ENCODE data around the gene ERI3. TPM values are rescaled to one million over a fixed set of nuclear protein-coding genes. Genes with fewer than 3 reads are reported as not detected.

ERI3 gene
- polyA plus RNA-seq, 3 donors from 2014 or later: 46.6 to 93.3 (median 53.1) TPM

DNA sequence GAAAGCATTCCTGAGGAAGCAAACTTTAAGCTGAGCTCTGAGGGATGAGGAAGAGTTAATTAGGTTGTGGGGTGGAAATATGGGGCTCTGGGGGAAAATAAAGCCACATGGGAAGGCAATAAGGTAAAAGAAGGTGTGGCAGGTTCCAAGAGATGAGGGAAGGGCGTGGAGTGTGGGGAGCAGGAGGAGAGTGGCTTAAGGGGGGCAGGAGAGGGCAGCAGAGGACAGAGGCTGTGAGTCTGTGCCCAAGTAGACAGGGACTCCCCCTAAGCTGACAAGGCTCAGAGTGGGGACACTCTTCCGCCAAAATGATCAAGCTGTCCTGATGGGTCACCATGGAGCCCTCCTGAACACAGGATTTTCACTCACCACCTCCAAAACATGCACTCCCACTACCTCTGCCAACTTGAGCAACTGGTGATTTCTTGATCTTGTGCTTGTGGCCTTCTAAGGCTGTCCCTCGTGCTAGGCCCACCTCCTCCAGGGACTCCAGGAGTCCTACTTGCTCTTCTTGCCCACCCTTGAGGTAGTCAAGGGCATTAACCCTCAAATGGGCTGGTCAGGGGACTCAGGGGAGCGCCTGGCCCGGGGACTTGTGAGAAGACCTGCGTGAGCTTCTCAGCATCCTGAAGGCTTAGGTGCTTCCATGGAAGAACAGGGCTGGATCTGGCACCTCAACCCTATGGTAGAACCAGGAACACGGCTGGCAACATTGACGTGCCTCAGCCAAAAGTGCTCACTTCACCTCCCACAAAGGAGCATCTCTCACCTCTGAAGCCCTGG lies 118.4 kb downstream of the ERI3 start:
- H3K36me3 Mint-ChIP-seq: peaks cover 0 to 8% (median 3%) of the 10 kb centered on the region in 3 donors
- H3K27ac Mint-ChIP-seq: no peak overlapping the region
- H3K9me3 Mint-ChIP-seq: no peaks in the 10 kb centered on the region
- peaks cover 8% of the 10 kb centered on the region in 2 donors for H3K4me1 Mint-ChIP-seq
- no peak overlapping the region for H3K4me3 Mint-ChIP-seq
- H3K27me3 Mint-ChIP-seq (ENCODE audit: low read depth in 3 of 3): no peaks in the 10 kb centered on the region
- no peak for DNase-seq

DNA sequence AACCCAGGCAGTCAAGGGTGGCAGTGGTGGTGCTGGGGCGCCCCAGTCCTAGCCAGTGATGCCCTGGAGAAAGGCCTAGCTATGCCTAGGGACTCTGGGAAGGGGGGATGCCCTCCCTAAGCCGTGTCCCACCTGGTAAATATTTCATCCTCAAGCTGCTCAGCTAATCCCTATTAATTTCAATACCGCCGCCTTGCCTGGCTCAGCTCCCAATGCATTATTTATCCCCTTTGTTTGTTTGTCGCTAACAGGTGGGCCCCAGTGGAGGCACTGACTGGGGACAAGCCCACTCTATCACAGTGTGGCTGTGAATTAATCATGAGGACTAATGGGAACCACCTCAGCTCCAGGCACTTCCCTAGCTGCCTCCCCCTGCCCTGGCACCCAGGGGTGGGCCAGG lies 119.2 kb downstream of the ERI3 start:
- Mint-ChIP-seq H3K27ac (peak overlapping the region in 1 of 6 donors; percentile 52), H3K4me1 (peaks cover 8% of the 10 kb centered on the region in 2 donors)

DNA sequence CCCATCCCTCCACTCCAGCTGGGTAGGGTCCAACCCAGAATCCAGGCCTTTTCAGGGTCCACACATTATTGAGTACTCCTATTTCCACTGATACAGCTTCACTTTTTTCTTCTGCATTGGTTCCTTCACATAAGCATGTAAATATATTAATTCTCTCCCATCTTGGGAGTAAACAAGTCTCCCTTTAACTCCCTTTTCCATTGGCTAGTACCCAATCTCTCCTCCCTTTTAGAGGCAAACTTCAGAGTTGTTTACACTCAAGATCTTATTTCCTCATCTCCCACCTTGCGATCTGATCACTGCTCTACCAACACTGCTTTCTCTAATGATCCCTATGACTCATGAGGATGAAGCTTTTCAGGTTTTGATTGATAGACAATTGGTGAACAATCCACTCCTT lies 121.5 kb downstream of the ERI3 start:
- no peak for DNase-seq
- Mint-ChIP-seq H3K27me3 (ENCODE audit: low read depth in 3 of 3) (no peaks in the 10 kb centered on the region), H3K4me3 (no peak overlapping the region), H3K27ac (no peak overlapping the region), H3K36me3 (peaks cover 0 to 8% (median 6%) of the 10 kb centered on the region in 3 donors), H3K4me1 (peaks cover 7 to 8% of the 10 kb centered on the region in 2 donors), H3K9me3 (no peaks in the 10 kb centered on the region)

More for the DNA sequence above, 119.2 kb downstream of the ERI3 start:
- no peak for DNase-seq
- no peak overlapping the region for H3K4me3 Mint-ChIP-seq
- H3K27me3 Mint-ChIP-seq (ENCODE audit: low read depth in 3 of 3): no peaks in the 10 kb centered on the region
- no peaks in the 10 kb centered on the region for H3K9me3 Mint-ChIP-seq
- peaks cover 0 to 8% (median 3%) of the 10 kb centered on the region in 3 donors for H3K36me3 Mint-ChIP-seq

DNA sequence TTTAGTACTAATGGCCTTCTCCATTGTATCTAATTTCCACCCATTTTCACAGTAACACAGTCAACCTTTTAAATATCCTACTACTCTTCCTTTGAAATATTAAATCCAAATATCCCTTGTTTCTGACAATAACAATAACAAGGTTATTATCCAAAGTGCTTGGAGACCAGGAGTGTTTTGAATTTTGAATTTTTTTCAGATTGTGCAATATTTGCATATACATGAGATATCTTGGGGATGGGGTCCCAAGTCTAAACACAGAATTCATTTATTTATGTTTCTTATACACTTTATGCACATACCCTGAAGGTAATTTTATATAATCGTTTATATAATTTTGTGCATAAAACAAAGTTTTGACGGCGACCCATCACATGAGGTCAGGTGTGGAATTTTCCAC lies 124.3 kb downstream of the ERI3 start:
- Mint-ChIP-seq H3K9me3 (no peaks in the 10 kb centered on the region), H3K4me1 (no peaks in the 10 kb centered on the region), H3K36me3 (peaks cover 0 to 8% (median 6%) of the 10 kb centered on the region in 3 donors), H3K4me3 (no peak overlapping the region), H3K27me3 (ENCODE audit: low read depth in 3 of 3) (no peaks in the 10 kb centered on the region), H3K27ac (peak overlapping the region in 1 of 6 donors; percentile 6)
- DNase-seq: no peak

DNA sequence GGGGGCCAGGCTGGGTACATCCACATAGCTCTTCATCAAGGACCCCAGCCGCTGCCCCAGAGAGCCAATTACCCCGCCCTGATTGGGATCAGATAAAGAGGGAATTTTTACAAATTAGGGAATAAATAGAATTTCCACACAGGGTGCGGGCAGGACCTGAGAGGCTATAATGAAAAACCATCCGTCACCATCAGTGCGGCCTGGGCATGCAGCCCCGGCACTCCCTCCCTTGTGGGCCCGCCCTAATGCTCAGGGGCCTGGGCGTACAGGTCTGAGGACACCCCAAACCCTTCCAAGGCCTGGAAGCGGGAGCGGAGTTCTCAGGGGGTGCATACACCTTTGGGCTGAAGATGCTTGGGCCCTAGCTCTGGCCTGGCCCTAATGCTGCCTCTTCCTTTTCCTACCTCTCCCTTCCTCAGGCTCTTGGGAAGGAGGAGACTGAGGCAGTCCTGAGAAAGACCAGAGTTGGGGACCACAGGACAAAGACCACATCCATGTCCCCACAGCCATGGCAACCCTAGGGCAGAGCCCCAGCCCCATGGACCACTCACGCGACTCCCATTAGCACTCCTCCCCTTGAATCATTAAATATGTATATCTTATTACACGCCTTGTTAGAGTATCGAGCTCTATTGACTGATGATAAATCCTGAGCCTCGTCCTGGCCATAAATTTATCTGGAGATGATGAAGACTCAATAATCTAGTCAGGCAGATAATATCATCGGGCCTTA lies 125.5 kb downstream of the ERI3 start:
- Mint-ChIP-seq H3K36me3 (peaks cover 0 to 8% (median 6%) of the 10 kb centered on the region in 3 donors), H3K4me3 (no peak overlapping the region), H3K4me1 (no peaks in the 10 kb centered on the region), H3K27ac (no peak overlapping the region), H3K27me3 (ENCODE audit: low read depth in 3 of 3) (no peaks in the 10 kb centered on the region), H3K9me3 (no peaks in the 10 kb centered on the region)
- no peak for DNase-seq

DNA sequence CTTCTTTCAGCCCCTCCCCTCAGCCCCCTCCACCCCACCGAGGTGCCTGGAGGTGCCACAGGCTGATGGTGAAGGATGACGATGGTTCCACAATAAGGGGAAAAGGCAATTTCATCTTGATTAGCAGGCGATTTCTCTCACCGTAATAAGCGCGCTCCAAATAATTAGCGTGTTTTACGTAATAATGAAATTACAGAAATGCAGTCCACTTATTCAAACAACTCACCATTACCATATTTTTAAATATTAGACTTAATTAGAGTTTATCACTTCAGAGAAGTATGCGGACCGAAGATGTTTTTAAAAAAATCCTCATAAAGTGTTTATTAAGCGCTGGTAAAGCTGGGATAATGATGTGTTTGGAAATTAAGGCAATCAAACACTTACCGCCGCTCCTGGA lies 126.8 kb downstream of the ERI3 start:
- H3K36me3 Mint-ChIP-seq: peaks cover 0 to 8% (median 6%) of the 10 kb centered on the region in 3 donors
- no peaks in the 10 kb centered on the region for H3K9me3 Mint-ChIP-seq
- peaks cover 0 to 3% (median 0%) of the 10 kb centered on the region in 3 donors for H3K27me3 Mint-ChIP-seq (ENCODE audit: low read depth in 3 of 3)
- no peak for DNase-seq
- H3K4me1 Mint-ChIP-seq: peaks cover 7 to 9% of the 10 kb centered on the region in 2 donors
- no peak overlapping the region for H3K27ac Mint-ChIP-seq
- no peak overlapping the region for H3K4me3 Mint-ChIP-seq

DNA sequence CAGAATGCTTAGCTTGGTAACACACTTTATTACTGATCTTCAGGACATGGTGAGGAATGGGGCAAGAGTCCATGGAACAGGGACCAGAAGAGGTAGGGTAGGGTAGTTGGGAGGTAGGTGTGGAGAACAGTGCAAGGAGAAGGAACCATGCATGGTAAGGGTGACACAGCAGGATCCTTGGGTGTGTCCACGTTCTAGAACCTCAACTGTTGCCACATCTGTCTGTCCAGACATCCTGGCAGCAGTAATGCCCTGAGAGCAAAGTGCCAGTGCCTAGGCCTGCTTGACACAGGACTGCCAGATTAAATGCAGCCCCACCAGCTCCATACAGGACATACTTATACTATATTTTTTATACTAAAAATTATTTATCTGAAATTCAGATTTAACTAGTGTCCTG lies 127.8 kb downstream of the ERI3 start:
- peaks cover 9 to 13% of the 10 kb centered on the region in 2 donors for H3K4me1 Mint-ChIP-seq
- H3K4me3 Mint-ChIP-seq: no peak overlapping the region
- no peaks in the 10 kb centered on the region for H3K9me3 Mint-ChIP-seq
- no peak for DNase-seq
- H3K27ac Mint-ChIP-seq: peak overlapping the region in 1 of 6 donors; percentile 17
- H3K27me3 Mint-ChIP-seq (ENCODE audit: low read depth in 3 of 3): peaks cover 0 to 3% (median 0%) of the 10 kb centered on the region in 3 donors
- H3K36me3 Mint-ChIP-seq: peaks cover 0 to 5% (median 4%) of the 10 kb centered on the region in 3 donors

DNA sequence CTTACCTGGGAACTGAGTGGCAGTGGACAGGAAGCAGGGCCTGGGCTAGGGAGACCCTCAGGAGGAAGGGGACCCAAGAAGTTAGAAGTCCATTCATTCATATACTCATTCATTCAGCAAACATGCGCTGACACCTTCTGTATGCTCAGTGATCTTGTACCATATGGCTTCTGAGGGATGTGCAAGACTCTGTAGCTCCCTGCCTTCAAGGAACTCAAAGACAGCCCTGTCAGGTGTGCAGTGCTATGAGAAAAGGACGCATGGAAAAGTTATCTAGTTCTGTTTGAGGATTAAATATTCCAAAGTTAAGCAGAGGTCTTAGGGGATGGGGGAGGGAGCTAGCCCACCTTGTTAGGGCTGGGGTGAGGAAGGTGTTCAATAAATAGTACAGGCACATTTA lies 129.3 kb downstream of the ERI3 start:
- DNase-seq: no peak
- Mint-ChIP-seq H3K9me3 (no peaks in the 10 kb centered on the region), H3K4me3 (no peak overlapping the region), H3K4me1 (peaks cover 9 to 13% of the 10 kb centered on the region in 2 donors), H3K27ac (no peak overlapping the region), H3K36me3 (peaks cover 0 to 5% (median 5%) of the 10 kb centered on the region in 3 donors), H3K27me3 (ENCODE audit: low read depth in 3 of 3) (peaks cover 0 to 3% (median 0%) of the 10 kb centered on the region in 3 donors)

DNA sequence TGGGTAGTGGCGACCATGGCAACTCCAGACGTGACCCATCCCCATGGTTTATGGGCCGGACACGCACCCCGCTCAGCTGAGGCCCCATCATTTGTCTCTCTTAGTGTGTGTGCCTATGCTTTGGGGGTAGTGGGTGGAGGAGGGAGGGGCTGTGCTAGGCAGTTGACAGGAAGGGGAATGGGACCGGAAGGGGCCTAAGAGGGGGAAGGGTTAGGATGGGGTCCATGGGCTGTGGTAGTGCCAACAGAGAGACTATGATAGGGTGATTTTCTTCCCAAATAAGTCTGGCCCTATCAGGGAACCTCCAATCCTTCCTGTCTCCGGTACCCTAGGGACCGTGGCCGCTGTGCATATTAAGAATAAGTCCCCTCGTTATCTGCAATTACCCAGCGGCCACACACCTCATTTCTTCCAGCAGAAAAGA lies 131.9 kb downstream of the ERI3 start:
- Mint-ChIP-seq H3K4me3 (no peak overlapping the region), H3K27me3 (ENCODE audit: low read depth in 3 of 3) (peaks cover 0 to 3% (median 2%) of the 10 kb centered on the region in 3 donors), H3K9me3 (no peaks in the 10 kb centered on the region), H3K4me1 (peaks cover 9 to 13% of the 10 kb centered on the region in 2 donors), H3K36me3 (peaks cover 4 to 15% (median 8%) of the 10 kb centered on the region in 3 donors), H3K27ac (peak overlapping the region in 1 of 6 donors; percentile 27)
- no peak for DNase-seq

DNA sequence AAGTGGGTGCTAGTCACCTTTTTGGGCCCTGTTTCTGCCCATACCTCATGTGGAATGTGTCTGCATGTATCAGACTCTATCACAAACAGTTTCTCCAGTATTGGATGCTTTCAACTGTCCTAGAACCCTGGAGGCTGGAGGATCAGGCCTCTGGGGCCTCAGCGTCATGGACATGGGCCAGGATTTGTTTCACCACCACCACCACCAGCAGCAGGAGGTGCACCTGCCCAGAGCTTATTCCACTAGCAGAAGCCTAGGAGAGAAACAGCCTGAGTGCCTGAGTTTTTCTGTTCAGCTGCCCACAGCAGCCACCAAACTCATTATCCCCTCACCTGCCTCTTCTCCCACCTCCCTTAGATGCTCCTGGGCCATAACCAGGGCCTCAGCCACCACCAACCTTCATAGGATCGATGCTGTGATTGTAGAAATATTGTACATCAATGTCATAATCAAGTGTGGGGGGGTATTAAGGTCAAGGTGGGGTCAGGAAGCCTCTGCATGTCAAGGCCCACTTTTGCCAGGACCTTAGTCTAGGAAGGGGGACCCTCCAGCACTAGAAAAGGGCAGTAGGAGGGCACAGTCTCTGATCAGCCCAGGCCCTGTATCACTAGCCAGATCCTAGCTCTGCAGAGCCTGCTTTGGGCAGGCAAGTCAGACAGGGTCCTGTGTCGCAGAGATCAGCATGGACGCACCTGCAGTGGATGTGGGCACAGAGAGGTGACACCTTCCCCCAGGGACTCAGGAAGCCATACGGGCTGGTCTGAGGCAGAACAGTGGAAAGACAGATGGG lies 132.5 kb downstream of the ERI3 start:
- peak overlapping the region in 1 of 5 donors; percentile 26 for H3K4me3 Mint-ChIP-seq
- peaks cover 4 to 16% (median 8%) of the 10 kb centered on the region in 3 donors for H3K36me3 Mint-ChIP-seq
- H3K27me3 Mint-ChIP-seq (ENCODE audit: low read depth in 3 of 3): peaks cover 0 to 3% (median 2%) of the 10 kb centered on the region in 3 donors
- peak overlapping the region in 2 of 6 donors; percentile 27 to 63 for H3K27ac Mint-ChIP-seq
- H3K9me3 Mint-ChIP-seq: no peaks in the 10 kb centered on the region
- no peak for DNase-seq
- peaks cover 12 to 14% of the 10 kb centered on the region in 2 donors for H3K4me1 Mint-ChIP-seq

DNA sequence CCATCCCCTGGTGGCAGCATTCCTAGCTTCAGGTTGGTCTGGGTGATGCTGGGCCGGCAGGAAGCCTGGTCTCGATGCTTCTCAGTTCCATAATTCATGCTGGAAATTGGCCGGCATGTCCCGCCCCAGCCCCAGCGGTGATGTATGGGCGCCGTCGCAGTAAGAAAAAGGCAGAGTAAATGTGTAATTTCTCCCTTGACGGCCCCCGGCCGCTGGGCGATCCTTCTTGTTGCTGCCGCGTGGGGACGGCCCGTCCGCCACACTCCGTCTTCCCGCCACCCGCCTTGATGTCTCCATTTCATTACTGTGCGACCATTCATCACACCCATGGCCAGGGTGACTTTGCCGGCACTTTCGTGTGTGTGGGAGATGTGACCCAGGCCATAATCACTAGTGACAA lies 133.3 kb downstream of the ERI3 start:
- Mint-ChIP-seq H3K27ac (no peak overlapping the region), H3K4me3 (peak overlapping the region in 1 of 5 donors; percentile 34)

DNA sequence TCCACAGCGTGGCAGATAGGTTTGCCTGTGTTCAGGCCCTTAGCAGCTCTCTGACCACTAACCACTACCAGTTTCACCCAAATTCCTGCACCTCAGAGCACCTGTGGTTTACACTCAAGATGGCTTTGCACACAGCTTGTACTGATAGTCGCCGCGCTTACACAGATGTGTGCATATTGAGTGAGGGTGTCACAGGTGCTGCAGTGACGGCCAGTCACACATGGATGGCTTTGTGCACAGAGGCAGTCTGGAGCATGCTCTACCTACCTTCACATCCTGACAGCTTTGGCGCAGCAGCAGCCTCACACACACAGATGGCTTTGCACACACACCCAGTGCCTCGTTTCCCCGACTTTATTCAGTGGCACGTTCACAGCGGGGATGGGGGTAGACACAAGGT lies 134.3 kb downstream of the ERI3 start:
- Mint-ChIP-seq H3K4me3 (no peak overlapping the region), H3K27me3 (ENCODE audit: low read depth in 3 of 3) (peaks cover 0 to 3% (median 2%) of the 10 kb centered on the region in 3 donors), H3K4me1 (peaks cover 21 to 31% of the 10 kb centered on the region in 2 donors), H3K9me3 (no peaks in the 10 kb centered on the region), H3K36me3 (peaks cover 4 to 16% (median 8%) of the 10 kb centered on the region in 3 donors), H3K27ac (no peak overlapping the region)
- no peak for DNase-seq

More for the DNA sequence above, 133.3 kb downstream of the ERI3 start:
- no peak for DNase-seq
- Mint-ChIP-seq H3K9me3 (no peaks in the 10 kb centered on the region), H3K36me3 (peaks cover 4 to 16% (median 8%) of the 10 kb centered on the region in 3 donors), H3K27me3 (ENCODE audit: low read depth in 3 of 3) (peaks cover 0 to 3% (median 2%) of the 10 kb centered on the region in 3 donors), H3K4me1 (peaks cover 21% of the 10 kb centered on the region in 2 donors)

DNA sequence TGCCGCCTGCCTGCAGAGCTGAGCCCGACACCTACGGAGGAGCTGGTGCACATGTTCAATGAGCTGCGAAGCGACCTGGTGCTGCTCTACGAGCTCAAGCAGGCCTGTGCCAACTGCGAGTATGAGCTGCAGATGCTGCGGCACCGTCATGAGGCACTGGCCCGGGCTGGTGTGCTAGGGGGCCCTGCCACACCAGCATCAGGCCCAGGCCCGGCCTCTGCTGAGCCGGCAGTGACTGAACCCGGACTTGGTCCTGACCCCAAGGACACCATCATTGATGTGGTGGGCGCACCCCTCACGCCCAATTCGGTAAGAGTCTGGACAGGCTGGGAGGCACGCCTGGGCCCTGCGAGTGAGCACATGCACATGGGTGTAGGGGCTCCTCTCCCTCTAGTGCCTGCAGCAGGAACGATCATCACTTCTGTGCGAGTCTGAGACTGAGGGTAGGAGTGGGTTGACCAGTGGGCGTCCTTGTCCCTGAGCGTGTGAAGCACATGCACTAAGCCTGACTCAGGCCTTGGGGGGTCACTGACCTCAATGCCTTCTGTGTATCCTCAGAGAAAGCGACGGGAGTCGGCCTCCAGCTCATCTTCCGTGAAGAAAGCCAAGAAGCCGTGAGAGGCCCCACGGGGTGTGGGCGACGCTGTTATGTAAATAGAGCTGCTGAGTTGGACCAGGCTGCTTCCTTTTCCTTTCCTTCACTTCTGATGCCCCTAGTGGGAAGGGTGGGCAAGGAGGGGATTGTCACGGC lies 134.9 kb downstream of the ERI3 start:
- Mint-ChIP-seq H3K36me3 (peaks cover 4 to 19% (median 8%) of the 10 kb centered on the region in 3 donors), H3K27me3 (ENCODE audit: low read depth in 3 of 3) (peaks cover 0 to 3% (median 2%) of the 10 kb centered on the region in 3 donors), H3K4me1 (peaks cover 23 to 36% of the 10 kb centered on the region in 2 donors), H3K9me3 (no peaks in the 10 kb centered on the region), H3K4me3 (no peak overlapping the region), H3K27ac (no peak overlapping the region)
- no peak for DNase-seq

Measured in immature natural killer cell (primary cell).